ENCODE measurements around the gene ASIC2.

GRCh38 chr17:33163533-33164168, 129.4 kb downstream of the ASIC2 start:
- TF ChIP-seq POLR2A (IDR thresholded peaks at IDR 0.05; ENCODE audit: low read length) (no peak), GATA1 (IDR thresholded peaks at IDR 0.05; ENCODE audit: low read depth, low read length) (no peak)

Data from erythroblast (primary cell).